Mesenchymal stem cell (in vitro differentiated cells and primary cell): Measurements from ENCODE around the gene SLCO3A1.

ENCODE experiments used
- DNase-seq: peaks from one replicate; pipeline ENCODE4 v3.0.0-alpha.2; 2013
- H2AFZ ChIP-seq: one replicate; pipeline ENCODE4 v1.6.1; 2013; ENCODE audit warnings: low read depth, mild to moderate bottlenecking, control low read depth, inconsistent platforms, low read length, moderate library complexity
- H2AK5ac ChIP-seq: 2 replicates; pipeline ENCODE4 v1.6.1; 2013; ENCODE audit warnings: low read length, moderate library complexity, mild to moderate bottlenecking, inconsistent platforms; ENCODE audit not compliant: severe bottlenecking
- H2BK120ac ChIP-seq: one replicate; pipeline ENCODE4 v1.6.1; 2013; ENCODE audit warnings: low read depth, mild to moderate bottlenecking, inconsistent platforms, low read length, moderate library complexity
- H2BK12ac ChIP-seq, 2 experiments: one replicate each; pipeline ENCODE4 v1.6.1; 2013; ENCODE audit warnings: inconsistent platforms in 2 of 2, low read length in 2 of 2, mild to moderate bottlenecking in 2 of 2, moderate library complexity in 2 of 2, control low read depth in 1 of 2
- H2BK15ac ChIP-seq: one replicate; pipeline ENCODE4 v1.6.1; 2013; ENCODE audit warnings: mild to moderate bottlenecking, low read depth, inconsistent platforms; ENCODE audit not compliant: poor library complexity, severe bottlenecking
- H2BK5ac ChIP-seq: 2 replicates; pipeline ENCODE4 v1.6.1; 2013; ENCODE audit warnings: low read depth, mild to moderate bottlenecking, low read length, control low read depth, inconsistent platforms; ENCODE audit not compliant: poor library complexity, severe bottlenecking
- H3K14ac ChIP-seq, 2 experiments: one replicate each; pipeline ENCODE4 v1.6.1; 2013; ENCODE audit warnings: inconsistent platforms in 2 of 2, low read length in 2 of 2, control low read depth in 1 of 2, mild to moderate bottlenecking in 1 of 2, moderate library complexity in 1 of 2
- H3K18ac ChIP-seq, 2 experiments: one replicate each; pipeline ENCODE4 v1.6.1; 2013; ENCODE audit warnings: inconsistent platforms in 2 of 2, low read length in 2 of 2, control low read depth in 1 of 2, low read depth in 1 of 2, mild to moderate bottlenecking in 1 of 2
- H3K23ac ChIP-seq, 2 experiments: one replicate each; pipeline ENCODE4 v1.6.1; 2013; ENCODE audit warnings: inconsistent platforms in 2 of 2, low read length in 2 of 2, mild to moderate bottlenecking in 2 of 2, moderate library complexity in 2 of 2, control low read depth in 1 of 2
- H3K27ac ChIP-seq: 2 replicates; pipeline ENCODE4 v1.5.1; 2013; ENCODE audit warnings: mild to moderate bottlenecking, moderate library complexity, low read length, control low read depth, inconsistent platforms; ENCODE audit not compliant: poor library complexity, severe bottlenecking
- H3K27me3 ChIP-seq, 2 experiments: 2 replicates each; pipeline versions ENCODE4 v1.6.1 to v1.7.0; 2013; ENCODE audit warnings: low read length in 2 of 2, mild to moderate bottlenecking in 2 of 2, moderate library complexity in 2 of 2, control low read depth in 1 of 2, inconsistent platforms in 1 of 2; ENCODE audit not compliant: control insufficient read depth in 1 of 2, insufficient read depth in 1 of 2
- H3K36me3 ChIP-seq, 2 experiments: 2 replicates each; pipeline versions ENCODE4 v1.6.1 to v1.7.0; 2013; ENCODE audit warnings: low read length in 2 of 2, control low read depth in 1 of 2, inconsistent platforms in 1 of 2, low read depth in 1 of 2, mild to moderate bottlenecking in 1 of 2; ENCODE audit not compliant: insufficient read depth in 2 of 2, control insufficient read depth in 1 of 2
- H3K4ac ChIP-seq, 2 experiments: one replicate each; pipeline ENCODE4 v1.6.1; 2013; ENCODE audit warnings: inconsistent platforms in 2 of 2, low read length in 2 of 2, mild to moderate bottlenecking in 2 of 2, moderate library complexity in 2 of 2, control low read depth in 1 of 2, low read depth in 1 of 2
- H3K4me1 ChIP-seq: 2 replicates; pipeline ENCODE4 v1.6.1; 2013; ENCODE audit warnings: low read depth, low read length, control low read depth; ENCODE audit not compliant: control insufficient read depth, insufficient read depth
- H3K4me2 ChIP-seq: 2 replicates; pipeline ENCODE4 v1.6.1; 2013; ENCODE audit warnings: low read length, mild to moderate bottlenecking, inconsistent platforms; ENCODE audit not compliant: poor library complexity, severe bottlenecking
- H3K4me3 ChIP-seq, 2 experiments: 2 replicates each; pipeline versions ENCODE4 v1.5.1 to v1.7.0; 2013; ENCODE audit warnings: low read length in 2 of 2, mild to moderate bottlenecking in 2 of 2, control low read depth in 1 of 2, low read depth in 1 of 2; ENCODE audit not compliant: insufficient read depth in 1 of 2
- H3K79me1 ChIP-seq: replicated peaks from 2 replicates; pipeline ENCODE4 v1.6.1; 2013; ENCODE audit warnings: mild to moderate bottlenecking, control low read depth, low read length, inconsistent platforms; ENCODE audit not compliant: poor library complexity, severe bottlenecking
- H3K9ac ChIP-seq: 2 replicates; pipeline ENCODE4 v1.7.0; 2013; ENCODE audit warnings: mild to moderate bottlenecking, low read length, moderate library complexity
- H3K9me3 ChIP-seq: 2 replicates; pipeline ENCODE4 v1.7.0; 2013; ENCODE audit warnings: mild to moderate bottlenecking, low read length; ENCODE audit not compliant: control insufficient read depth
- H4K8ac ChIP-seq: one replicate; pipeline ENCODE4 v1.6.1; 2013; ENCODE audit warnings: inconsistent platforms, mild to moderate bottlenecking, low read length, moderate library complexity
- H4K91ac ChIP-seq: one replicate; pipeline ENCODE4 v1.6.1; 2013; ENCODE audit warnings: mild to moderate bottlenecking, low read length, inconsistent platforms
- WGBS: methylation state at CpG from one replicate; pipeline ENCODE4 v1.1.7; 2013; ENCODE audit warnings: mixed read lengths; 5-methylcytosine and 5-hydroxymethylcytosine counted together

SLCO3A1 gene

GRCh38 chr15:91929509-91929908, 76.0 kb downstream of the SLCO3A1 start:
- Histone ChIP-seq H2AK5ac (no peak overlapping the region), H2BK12ac (no peak overlapping the region), H4K8ac (no peak overlapping the region), H3K14ac (no peak overlapping the region), H2BK15ac (no peak overlapping the region), H3K23ac (no peak overlapping the region), H3K4me2 (no peak overlapping the region), H2BK120ac (no peak overlapping the region), H3K4me1 (no peaks in the 10 kb centered on the region), H3K18ac (no peak overlapping the region), H3K36me3 (no peaks in the 10 kb centered on the region), H3K27ac (no peak overlapping the region), H3K4me3 (no peak overlapping the region), H3K9ac (no peak overlapping the region), H2BK5ac (no peak overlapping the region), H3K9me3 (peaks cover 4% of the 10 kb centered on the region), H2AFZ (no peak overlapping the region), H3K27me3 (no peaks in the 10 kb centered on the region), H3K4ac (no peak overlapping the region), H4K91ac (no peak overlapping the region), H3K79me1 (no peaks in the 10 kb centered on the region)
- 72% methylated on average over 2 of the region's 2 CpGs for WGBS
- no peak for DNase-seq

GRCh38 chr15:91930092-91930491, 76.6 kb downstream of the SLCO3A1 start:
- H3K14ac ChIP-seq = no peak overlapping the region
- H3K27me3 ChIP-seq = no peaks in the 10 kb centered on the region
- no peaks in the 10 kb centered on the region for H3K79me1 ChIP-seq
- WGBS = 49% methylated on average over 1 of the region's 2 CpGs
- no peak overlapping the region for H2BK12ac ChIP-seq
- H3K9me3 ChIP-seq = peaks cover 4% of the 10 kb centered on the region
- H3K9ac ChIP-seq = no peak overlapping the region
- no peak overlapping the region for H2BK120ac ChIP-seq
- no peak overlapping the region for H2AFZ ChIP-seq
- H3K18ac ChIP-seq = peak overlapping the region in 1 of 2 experiments; percentile 8
- H2BK15ac ChIP-seq = no peak overlapping the region
- no peak overlapping the region for H4K8ac ChIP-seq
- no peak overlapping the region for H3K4me3 ChIP-seq
- H2AK5ac ChIP-seq = no peak overlapping the region
- no peak overlapping the region for H3K4ac ChIP-seq
- DNase-seq = no peak
- no peak overlapping the region for H2BK5ac ChIP-seq
- no peaks in the 10 kb centered on the region for H3K4me1 ChIP-seq
- no peak overlapping the region for H4K91ac ChIP-seq
- H3K4me2 ChIP-seq = no peak overlapping the region
- no peaks in the 10 kb centered on the region for H3K36me3 ChIP-seq
- H3K27ac ChIP-seq = no peak overlapping the region
- no peak overlapping the region for H3K23ac ChIP-seq

- Histone ChIP-seq H3K4me2 (no peak overlapping the region), H3K4me1 (peaks cover 2% of the 10 kb centered on the region), H3K14ac (no peak overlapping the region), H4K91ac (no peak overlapping the region), H2BK15ac (no peak overlapping the region), H2BK12ac (no peak overlapping the region), H3K9me3 (peaks cover 4% of the 10 kb centered on the region), H3K4me3 (no peak overlapping the region), H2AFZ (no peak overlapping the region), H4K8ac (no peak overlapping the region), H3K4ac (no peak overlapping the region), H3K27ac (no peak overlapping the region), H3K23ac (no peak overlapping the region), H2AK5ac (no peak overlapping the region), H3K18ac (no peak overlapping the region), H2BK120ac (no peak overlapping the region), H3K36me3 (no peaks in the 10 kb centered on the region), H3K9ac (peak overlapping the region; percentile 6), H3K79me1 (no peaks in the 10 kb centered on the region), H2BK5ac (no peak overlapping the region), H3K27me3 (no peaks in the 10 kb centered on the region)
- 73% methylated on average over 6 of the region's 7 CpGs for WGBS
- no peak for DNase-seq
These were observed 82.8 kb downstream of the SLCO3A1 start for GRCh38 chr15:91936182-91936775.

GRCh38 chr15:91936927-91937326, 83.4 kb downstream of the SLCO3A1 start:
- Histone ChIP-seq H3K4me3 (no peak overlapping the region), H2BK5ac (no peak overlapping the region), H3K79me1 (no peaks in the 10 kb centered on the region), H3K27me3 (no peaks in the 10 kb centered on the region), H2BK12ac (no peak overlapping the region), H2AFZ (no peak overlapping the region), H3K4me1 (peaks cover 2% of the 10 kb centered on the region), H3K9me3 (peaks cover 4% of the 10 kb centered on the region), H3K4ac (no peak overlapping the region), H3K14ac (no peak overlapping the region), H2BK120ac (no peak overlapping the region), H2BK15ac (no peak overlapping the region), H3K27ac (no peak overlapping the region), H3K23ac (no peak overlapping the region), H3K36me3 (no peaks in the 10 kb centered on the region), H3K9ac (peak overlapping the region; percentile 6), H3K4me2 (no peak overlapping the region), H3K18ac (no peak overlapping the region), H2AK5ac (no peak overlapping the region), H4K8ac (no peak overlapping the region), H4K91ac (no peak overlapping the region)
- 50% methylated on average over 4 of the region's 4 CpGs for WGBS
- DNase-seq = no peak
